Immature natural killer cell (primary cell): ENCODE measurements around the gene ZER1. TPM values are rescaled to one million over a fixed set of nuclear protein-coding genes. Genes with fewer than 3 reads are reported as not detected.

Source experiments
- DNase-seq, 3 donors: peaks; one replicate each; pipeline ENCODE4 v3.0.0; 2022; ENCODE audit warnings: mixed read lengths in 1 of 3
- H3K27ac Mint-ChIP-seq, 6 donors: one replicate each; pipeline ENCODE4 v1.8.0; 2020; ENCODE audit warnings: mixed read lengths in 6 of 6, mild to moderate bottlenecking in 5 of 6, inconsistent platforms in 4 of 6, moderate library complexity in 3 of 6
- H3K27me3 Mint-ChIP-seq, 3 donors: one replicate each; pipeline ENCODE4 v1.8.0; 2020 to 2021; ENCODE audit warnings: low read depth in 3 of 3, mild to moderate bottlenecking in 3 of 3, mixed read lengths in 3 of 3, moderate library complexity in 3 of 3, inconsistent platforms in 1 of 3
- H3K36me3 Mint-ChIP-seq, 3 donors: one replicate each; pipeline ENCODE4 v1.8.0; 2020; ENCODE audit warnings: mixed read lengths in 3 of 3, inconsistent platforms in 2 of 3, mild to moderate bottlenecking in 2 of 3
- H3K4me1 Mint-ChIP-seq, 2 donors: one replicate each; pipeline ENCODE4 v1.8.0; 2020; ENCODE audit warnings: inconsistent platforms in 2 of 2, mild to moderate bottlenecking in 2 of 2, mixed read lengths in 2 of 2, moderate library complexity in 1 of 2
- H3K4me3 Mint-ChIP-seq, 5 donors: one replicate each; pipeline ENCODE4 v1.8.0; 2020; ENCODE audit warnings: mild to moderate bottlenecking in 5 of 5, mixed read lengths in 5 of 5, inconsistent platforms in 3 of 5, moderate library complexity in 3 of 5
- H3K9me3 Mint-ChIP-seq, 6 donors: one replicate each; pipeline ENCODE4 v1.8.0; 2020; ENCODE audit warnings: mild to moderate bottlenecking in 6 of 6, mixed read lengths in 6 of 6, inconsistent platforms in 4 of 6, moderate library complexity in 3 of 6
- polyA plus RNA-seq, 3 donors: library from polyadenylated mRNA; unstranded; fragments of 300-500 nt; fragmentation: Illumina TruSeq; gene quantifications; one replicate each; pipeline ENCODE4 v1.2.3, GENCODE V29; 2021

Gene ZER1
- polyA plus RNA-seq, 3 donors from 2014 or later: 28.5 to 51.5 (median 43.0) TPM

DNA sequence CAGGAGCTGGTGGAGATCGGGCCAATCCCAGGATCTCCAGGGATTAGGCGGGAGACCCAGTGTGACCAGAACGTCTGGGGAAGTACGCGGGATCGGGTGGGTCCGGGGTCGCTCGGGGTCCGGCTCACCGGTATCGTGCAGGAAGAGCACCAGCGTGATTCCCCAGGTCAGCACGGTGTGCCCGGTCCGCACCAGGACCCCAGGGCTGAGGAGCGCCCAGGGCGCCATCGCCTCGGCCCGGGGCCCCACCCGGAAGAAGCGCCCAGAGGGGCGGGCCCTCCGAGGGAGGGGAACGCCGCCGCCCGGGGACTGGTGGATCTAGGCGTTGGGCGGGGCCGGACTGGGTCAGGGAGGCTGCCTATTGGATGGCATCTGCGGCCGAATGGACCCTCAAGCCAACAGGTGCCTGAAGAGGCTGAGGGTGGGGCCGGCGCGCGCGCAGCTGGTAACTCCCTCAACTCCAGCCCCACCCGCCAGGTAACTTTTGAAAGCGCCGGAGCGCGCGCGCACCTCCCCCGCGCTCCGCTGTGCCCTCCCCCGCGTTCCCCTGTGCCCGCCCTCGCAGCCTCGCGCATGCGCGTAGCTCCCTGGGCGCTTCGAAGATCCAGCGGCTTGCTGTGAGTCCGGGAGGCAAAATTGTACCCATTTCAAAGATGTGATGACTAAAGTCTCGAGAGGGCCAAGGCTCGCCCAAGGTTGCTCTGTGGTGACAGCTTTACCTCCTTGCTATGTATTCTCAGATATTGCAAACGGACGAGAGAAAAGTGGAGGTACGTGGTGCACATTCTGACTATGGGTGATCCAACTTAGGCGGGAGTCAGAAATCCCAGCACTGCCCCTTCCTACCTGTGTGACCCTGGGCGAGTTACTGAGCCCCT, 47.6 kb downstream of the ZER1 start, which contains the start of gene ZDHHC12:
Gene ZDHHC12 (minus strand): TSS at position 262 of the 878 bp plus-strand sequence. CDS start 34 bp downstream, at position 228.
- DNase-seq: peak; percentile 98 to 99 (median 99)
- H3K36me3 Mint-ChIP-seq: no peaks in the 10 kb centered on the region
- H3K9me3 Mint-ChIP-seq: no peaks in the 10 kb centered on the region
- peaks cover 4 to 11% (median 8%) of the 10 kb centered on the region in 3 donors for H3K27me3 Mint-ChIP-seq
- peaks cover 25 to 32% of the 10 kb centered on the region in 2 donors for H3K4me1 Mint-ChIP-seq
- H3K4me3 Mint-ChIP-seq: peak within 1 kb of the TSS; percentile 93 to 94 (median 94)
- peak within 1 kb of the TSS; percentile 85 to 94 (median 93) for H3K27ac Mint-ChIP-seq

DNA sequence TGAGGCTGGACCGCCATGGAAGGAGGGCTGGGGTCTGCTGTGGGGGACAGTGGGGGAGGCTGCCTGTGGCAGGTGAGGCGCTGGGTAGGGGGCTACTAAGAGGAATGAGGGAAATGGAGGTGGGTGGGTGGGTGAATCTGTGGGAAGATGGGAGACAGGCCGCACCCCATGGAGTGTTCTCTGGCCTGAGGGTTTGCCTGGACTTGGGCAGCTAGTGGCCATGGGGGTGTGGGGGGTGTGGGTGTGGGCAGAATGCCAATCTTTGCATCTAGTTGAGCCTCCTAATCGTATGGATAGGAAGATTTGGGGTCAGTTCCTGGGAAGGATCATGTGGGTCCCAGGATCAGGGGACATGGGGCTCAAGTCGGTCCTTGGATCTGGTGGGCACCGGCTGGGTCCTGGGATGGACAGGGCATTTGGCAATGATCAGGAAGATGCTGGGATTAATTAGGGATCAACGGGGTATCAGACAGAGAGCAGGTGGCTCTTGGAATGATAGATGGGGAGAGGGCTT, 48.3 kb downstream of the ZER1 start:
- no peak for DNase-seq
- H3K9me3 Mint-ChIP-seq: no peaks in the 10 kb centered on the region
- peaks cover 4 to 11% (median 8%) of the 10 kb centered on the region in 3 donors for H3K27me3 Mint-ChIP-seq
- peak overlapping the region; percentile 85 to 94 (median 90) for H3K27ac Mint-ChIP-seq
- no peaks in the 10 kb centered on the region for H3K36me3 Mint-ChIP-seq
- H3K4me3 Mint-ChIP-seq: peak overlapping the region; percentile 86 to 94 (median 93)
- H3K4me1 Mint-ChIP-seq: peaks cover 25 to 32% of the 10 kb centered on the region in 2 donors

DNA sequence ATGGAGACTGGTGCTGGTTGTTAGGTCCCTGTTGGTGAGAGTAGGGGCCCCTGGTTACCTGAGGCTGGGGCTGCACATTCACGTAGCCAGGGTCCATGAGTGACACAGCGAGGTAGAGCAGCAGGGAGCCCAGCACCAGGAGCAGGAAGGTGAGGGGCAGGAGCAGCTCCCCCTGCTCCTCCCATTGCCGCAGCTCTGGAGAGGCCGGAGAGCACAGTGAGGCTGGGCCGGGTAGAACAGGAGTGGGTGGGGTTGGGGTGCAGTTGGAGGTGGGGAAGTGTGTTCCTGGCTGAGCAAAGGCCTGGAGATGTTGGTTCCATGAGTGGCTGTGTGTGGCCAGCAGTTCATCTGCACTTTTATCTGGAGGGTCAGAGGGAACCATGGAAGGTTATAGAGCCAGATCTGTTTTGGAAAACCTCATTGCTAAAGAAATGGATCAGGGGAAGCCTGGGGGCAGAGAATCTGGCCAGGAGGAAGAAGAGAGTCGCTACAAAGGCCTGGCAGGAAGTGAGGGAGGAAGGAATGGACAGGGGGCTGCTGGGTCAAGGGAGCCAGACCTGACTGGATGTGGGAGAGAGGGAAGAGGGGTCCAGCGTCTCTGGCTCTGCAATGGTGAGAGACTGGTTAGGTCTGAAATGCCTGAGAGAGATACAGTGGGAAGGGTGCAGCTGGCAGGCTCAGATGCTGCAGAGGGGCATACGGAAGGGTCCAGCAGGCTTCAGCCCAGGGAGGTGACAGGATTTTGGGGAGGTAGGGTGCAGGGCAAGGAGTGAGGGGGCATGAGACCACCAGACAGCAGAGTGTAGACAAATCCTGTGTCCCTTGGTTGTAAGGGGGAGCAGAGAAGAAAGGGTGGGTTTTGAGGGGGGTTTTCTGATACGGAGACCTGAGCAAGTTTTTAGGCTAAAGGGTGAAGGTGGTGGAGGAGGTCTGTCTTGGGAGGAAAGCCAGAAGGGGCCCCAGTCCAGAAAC, 49.1 kb downstream of the ZER1 start:
- no peak for DNase-seq
- H3K27me3 Mint-ChIP-seq: peaks cover 4 to 11% (median 8%) of the 10 kb centered on the region in 3 donors
- peaks cover 25 to 32% of the 10 kb centered on the region in 2 donors for H3K4me1 Mint-ChIP-seq
- H3K27ac Mint-ChIP-seq: peak overlapping the region; percentile 69 to 94 (median 87)
- peak overlapping the region; percentile 61 to 94 (median 93) for H3K4me3 Mint-ChIP-seq
- no peaks in the 10 kb centered on the region for H3K9me3 Mint-ChIP-seq
- no peaks in the 10 kb centered on the region for H3K36me3 Mint-ChIP-seq

DNA sequence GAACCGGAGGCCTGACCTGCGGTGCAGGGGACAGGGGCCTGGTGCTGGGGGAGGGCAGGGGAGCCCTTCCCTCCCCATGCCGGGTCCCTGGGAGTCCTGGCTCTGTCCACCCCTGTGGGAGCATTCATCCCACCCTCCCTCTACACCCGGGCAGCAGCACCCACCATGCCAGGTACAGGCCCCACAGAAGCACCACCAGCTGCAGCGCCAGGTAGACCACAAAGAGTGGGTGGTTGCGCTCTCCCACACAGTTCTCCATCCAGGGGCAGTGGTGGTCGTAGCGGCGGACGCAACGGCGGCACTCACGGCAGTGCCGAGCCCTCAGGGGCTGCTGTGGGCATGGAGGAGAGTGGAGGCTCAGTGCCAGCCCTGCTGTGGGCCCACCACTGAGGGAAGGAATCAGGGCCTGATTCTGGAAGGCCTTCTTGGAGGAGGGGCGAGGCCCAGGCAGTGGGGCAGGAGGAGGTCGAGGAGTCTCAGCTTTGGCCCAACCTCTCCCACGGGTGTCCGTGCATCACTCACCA, 50.2 kb downstream of the ZER1 start:
- Mint-ChIP-seq H3K4me1 (peaks cover 25 to 32% of the 10 kb centered on the region in 2 donors), H3K36me3 (no peaks in the 10 kb centered on the region), H3K27me3 (peaks cover 4 to 11% (median 8%) of the 10 kb centered on the region in 3 donors), H3K9me3 (no peaks in the 10 kb centered on the region), H3K27ac (no peak overlapping the region), H3K4me3 (no peak overlapping the region)
- DNase-seq: no peak

DNA sequence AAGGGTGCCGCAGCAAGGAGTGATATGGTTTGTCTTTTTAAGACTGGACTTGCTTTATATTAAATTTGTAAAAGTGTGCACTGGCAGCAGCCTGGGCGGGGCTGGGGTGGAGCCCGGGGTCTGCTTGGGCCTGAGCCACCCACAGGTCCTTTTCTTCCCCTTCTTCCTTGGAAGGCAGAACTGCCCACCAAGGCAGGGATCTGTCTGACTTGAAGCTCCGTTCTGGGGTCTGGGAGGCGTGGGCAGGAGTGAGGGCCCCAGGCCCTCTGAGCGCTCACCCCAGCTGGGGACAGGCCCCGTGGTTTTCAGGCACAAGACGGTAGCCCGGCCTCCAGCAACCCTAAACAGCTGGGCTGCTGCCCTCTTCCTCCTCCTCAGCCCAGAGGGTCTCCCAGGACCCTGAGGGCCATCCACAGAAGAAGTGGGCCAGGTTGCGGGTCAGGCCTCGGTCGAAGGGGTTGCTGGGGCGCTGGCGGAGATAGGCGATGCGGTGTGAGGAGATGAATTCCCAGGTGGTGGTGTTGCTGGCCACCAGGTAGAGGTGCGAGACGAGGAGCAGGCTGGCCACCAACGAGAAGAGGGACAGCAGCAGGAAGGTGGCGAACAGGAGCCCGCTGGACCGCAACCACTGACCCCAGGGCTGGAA, 50.8 kb downstream of the ZER1 start:
- peaks cover 4 to 11% (median 8%) of the 10 kb centered on the region in 3 donors for H3K27me3 Mint-ChIP-seq
- no peak for DNase-seq
- H3K9me3 Mint-ChIP-seq: no peaks in the 10 kb centered on the region
- no peaks in the 10 kb centered on the region for H3K36me3 Mint-ChIP-seq
- no peak overlapping the region for H3K4me3 Mint-ChIP-seq
- peak overlapping the region in 2 of 6 donors; percentile 68 to 69 for H3K27ac Mint-ChIP-seq
- peaks cover 24 to 31% of the 10 kb centered on the region in 2 donors for H3K4me1 Mint-ChIP-seq

DNA sequence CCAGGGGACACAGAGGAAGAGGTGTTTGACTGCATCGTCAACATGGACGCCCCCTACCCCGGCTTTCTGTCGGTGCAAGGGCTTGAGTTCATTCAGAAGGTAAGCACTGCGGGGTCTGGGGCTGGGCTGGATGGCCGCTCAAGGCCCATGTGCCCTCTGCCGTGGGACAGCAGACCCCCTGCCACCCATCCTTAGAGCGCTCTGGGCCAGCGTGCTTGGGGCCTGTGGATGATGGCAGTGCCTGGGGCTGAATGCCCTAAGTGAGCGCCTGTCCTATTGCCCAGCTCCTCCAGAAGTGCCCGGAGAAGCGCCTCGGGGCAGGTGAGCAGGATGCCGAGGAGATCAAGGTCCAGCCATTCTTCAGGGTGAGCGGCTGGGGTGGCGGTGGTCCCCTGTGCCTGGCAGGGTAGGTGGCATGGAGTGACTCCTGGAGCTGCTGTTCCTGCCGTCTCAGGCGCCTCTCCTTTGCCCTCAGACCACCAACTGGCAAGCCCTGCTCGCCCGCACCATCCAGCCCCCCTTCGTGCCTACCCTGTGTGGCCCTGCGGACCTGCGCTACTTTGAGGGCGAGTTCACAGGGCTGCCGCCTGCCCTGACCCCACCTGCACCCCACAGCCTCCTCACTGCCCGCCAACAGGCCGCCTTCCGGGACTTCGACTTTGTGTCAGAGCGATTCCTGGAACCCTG, 51.7 kb downstream of the ZER1 start:
- Mint-ChIP-seq H3K4me3 (no peak overlapping the region), H3K36me3 (no peaks in the 10 kb centered on the region), H3K9me3 (no peaks in the 10 kb centered on the region), H3K27me3 (peaks cover 4 to 11% (median 8%) of the 10 kb centered on the region in 3 donors), H3K4me1 (peaks cover 21 to 22% of the 10 kb centered on the region in 2 donors), H3K27ac (no peak overlapping the region)
- no peak for DNase-seq

DNA sequence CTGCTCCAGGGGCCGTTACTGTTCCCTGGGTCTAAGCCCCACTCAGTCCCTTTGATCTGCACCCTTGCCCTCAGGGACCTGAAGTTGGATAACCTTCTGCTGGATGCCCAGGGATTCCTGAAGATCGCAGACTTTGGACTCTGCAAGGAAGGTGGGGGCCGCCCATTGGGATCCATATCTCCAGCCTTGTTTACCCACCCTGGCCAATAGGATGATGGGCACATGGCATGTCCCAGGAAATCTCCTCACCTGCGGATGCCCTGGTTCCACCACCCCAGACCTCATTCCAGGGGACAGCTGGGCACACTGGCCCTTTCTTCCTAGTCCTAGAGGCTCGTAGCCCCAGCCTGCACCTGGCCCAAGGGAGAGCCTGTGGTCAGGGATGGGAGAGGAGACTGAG, 53.3 kb downstream of the ZER1 start:
- no peaks in the 10 kb centered on the region for H3K36me3 Mint-ChIP-seq
- no peaks in the 10 kb centered on the region for H3K27me3 Mint-ChIP-seq
- H3K27ac Mint-ChIP-seq: no peak overlapping the region
- H3K4me3 Mint-ChIP-seq: no peak overlapping the region
- H3K4me1 Mint-ChIP-seq: peaks cover 8 to 9% of the 10 kb centered on the region in 2 donors
- no peak for DNase-seq
- H3K9me3 Mint-ChIP-seq: no peaks in the 10 kb centered on the region

DNA sequence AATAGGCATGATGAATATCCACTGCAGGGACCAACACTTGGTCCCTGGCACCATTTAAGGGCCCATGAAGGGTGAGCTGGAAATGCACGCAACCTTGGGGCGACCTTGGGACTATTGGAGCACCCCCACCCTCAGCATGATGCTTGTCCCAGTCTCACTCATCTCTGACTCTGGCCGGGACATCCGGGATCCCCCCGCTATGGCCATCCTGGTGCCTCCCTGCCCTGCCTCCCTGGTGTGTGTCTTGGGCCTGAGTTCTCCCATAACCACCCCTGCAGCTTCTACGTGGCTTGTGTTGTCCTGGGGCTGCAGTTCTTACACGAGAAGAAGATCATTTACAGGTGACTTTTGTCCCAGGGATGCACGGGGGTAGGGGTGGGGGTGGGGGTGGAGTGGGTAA, 53.7 kb downstream of the ZER1 start:
- peaks cover 4 to 5% of the 10 kb centered on the region in 2 donors for H3K4me1 Mint-ChIP-seq
- H3K36me3 Mint-ChIP-seq: no peaks in the 10 kb centered on the region
- no peak overlapping the region for H3K4me3 Mint-ChIP-seq
- DNase-seq: no peak
- no peaks in the 10 kb centered on the region for H3K27me3 Mint-ChIP-seq
- H3K9me3 Mint-ChIP-seq: no peaks in the 10 kb centered on the region
- no peak overlapping the region for H3K27ac Mint-ChIP-seq

DNA sequence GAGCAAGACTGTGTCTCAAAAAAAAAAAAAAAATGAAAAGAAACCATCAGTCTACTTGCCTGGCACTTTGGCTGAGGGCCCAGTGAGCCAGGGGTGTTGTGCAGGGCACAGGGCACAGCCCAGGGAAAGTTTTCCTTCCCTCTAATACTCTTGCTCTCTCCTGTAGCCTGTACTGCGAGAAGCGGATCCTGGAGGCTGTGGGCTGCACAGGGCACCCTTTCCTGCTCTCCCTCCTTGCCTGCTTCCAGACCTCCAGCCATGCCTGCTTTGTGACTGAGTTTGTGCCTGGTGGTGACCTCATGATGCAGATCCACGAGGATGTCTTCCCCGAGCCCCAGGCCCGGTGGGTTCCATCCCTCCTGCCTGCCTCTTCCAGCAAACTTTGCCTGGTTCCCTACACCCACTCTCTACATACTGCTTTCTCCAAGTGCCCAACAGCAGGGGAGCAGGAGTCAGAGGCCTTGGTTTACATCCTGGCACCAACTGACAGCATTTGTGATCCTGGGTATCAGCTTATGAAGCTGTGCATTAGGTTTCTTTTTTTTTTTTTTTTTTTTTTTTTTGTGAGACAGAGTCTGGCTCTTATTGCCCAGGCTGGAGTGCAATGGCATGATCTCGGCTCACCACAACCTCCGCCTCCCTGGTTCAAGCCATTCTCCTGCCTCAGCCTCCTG, 55.0 kb downstream of the ZER1 start:
- H3K27ac Mint-ChIP-seq: no peak overlapping the region
- H3K9me3 Mint-ChIP-seq: no peaks in the 10 kb centered on the region
- no peak overlapping the region for H3K4me3 Mint-ChIP-seq
- no peaks in the 10 kb centered on the region for H3K36me3 Mint-ChIP-seq
- no peak for DNase-seq
- H3K4me1 Mint-ChIP-seq: no peaks in the 10 kb centered on the region
- H3K27me3 Mint-ChIP-seq: peaks cover 0 to under 1% (median 0%) of the 10 kb centered on the region in 3 donors

DNA sequence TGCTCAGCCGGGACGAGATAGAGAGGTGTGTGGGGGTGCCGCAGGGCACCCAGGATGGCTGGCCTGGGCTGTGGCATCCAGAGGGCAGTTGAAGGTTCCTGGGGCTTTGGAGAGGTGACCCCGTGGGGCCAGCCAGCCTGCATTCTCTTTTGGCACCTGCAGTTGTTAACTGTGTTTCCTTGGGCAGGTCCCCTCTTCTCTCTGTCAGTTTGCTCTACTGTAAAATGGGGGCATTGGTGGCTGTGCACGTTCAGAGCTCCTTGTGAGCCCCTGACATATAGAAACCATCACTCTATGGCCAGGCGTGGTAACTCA, 56.3 kb downstream of the ZER1 start:
- no peaks in the 10 kb centered on the region for H3K4me1 Mint-ChIP-seq
- DNase-seq: no peak
- no peak overlapping the region for H3K4me3 Mint-ChIP-seq
- no peaks in the 10 kb centered on the region for H3K36me3 Mint-ChIP-seq
- H3K27ac Mint-ChIP-seq: no peak overlapping the region
- H3K27me3 Mint-ChIP-seq: peaks cover 0 to 2% (median 0%) of the 10 kb centered on the region in 3 donors
- no peaks in the 10 kb centered on the region for H3K9me3 Mint-ChIP-seq

DNA sequence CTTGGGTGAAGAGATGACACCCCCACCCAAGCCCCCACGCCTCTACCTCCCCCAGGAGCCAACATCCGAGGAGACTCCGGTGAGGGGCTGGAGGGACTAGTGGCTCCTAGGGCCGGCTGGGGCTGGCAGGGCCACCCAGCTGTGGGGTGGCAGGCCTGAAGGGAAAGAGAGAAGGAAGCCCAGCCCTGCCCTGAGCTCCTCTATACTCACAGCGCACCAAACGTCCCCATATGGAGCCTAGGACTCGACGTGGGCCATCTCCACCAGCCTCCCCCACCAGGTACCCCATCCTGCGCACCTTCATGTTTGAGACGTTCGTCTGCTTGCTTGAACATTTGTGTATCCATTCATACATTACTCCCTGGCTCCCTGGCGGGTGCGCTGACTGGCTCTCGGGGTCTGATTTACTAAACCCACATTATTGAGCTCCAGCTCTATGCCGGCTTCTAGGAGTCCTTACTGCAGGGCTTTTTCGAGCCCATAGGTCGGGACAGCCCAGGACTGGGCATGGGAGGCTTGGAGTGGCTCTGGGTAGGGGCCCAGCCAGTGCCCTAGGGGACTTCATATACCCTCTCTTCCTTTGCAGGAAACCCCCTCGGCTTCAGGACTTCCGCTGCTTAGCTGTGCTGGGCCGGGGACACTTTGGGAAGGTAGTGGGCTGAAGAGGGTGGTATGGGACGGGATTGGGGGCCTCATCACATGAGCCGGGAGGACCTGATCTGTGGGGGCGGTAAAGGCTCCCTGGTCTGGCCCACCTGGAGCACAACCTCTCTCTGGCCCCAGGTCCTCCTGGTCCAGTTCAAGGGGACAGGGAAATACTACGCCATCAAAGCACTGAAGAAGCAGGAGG, 56.9 kb downstream of the ZER1 start:
- Mint-ChIP-seq H3K27ac (no peak overlapping the region), H3K4me1 (no peaks in the 10 kb centered on the region), H3K9me3 (no peaks in the 10 kb centered on the region), H3K36me3 (no peaks in the 10 kb centered on the region), H3K27me3 (peaks cover 0 to 3% (median 2%) of the 10 kb centered on the region in 3 donors), H3K4me3 (no peak overlapping the region)
- no peak for DNase-seq
